Muscle of leg (tissue), 11 donors: ENCODE results near the gene ZBED4. TPM values are rescaled to one million over a fixed set of nuclear protein-coding genes. Genes with fewer than 3 reads are reported as not detected.

Experiments
- DNase-seq: peaks from one replicate; pipeline ENCODE4 v3.0.0; 2013
- H3K27ac ChIP-seq: one replicate; pipeline ENCODE4 v1.5.1; 2013; ENCODE audit warnings: mild to moderate bottlenecking, low read length, control low read depth
- H3K27me3 ChIP-seq: one replicate; pipeline ENCODE4 v1.6.1; 2013; ENCODE audit warnings: low read length; ENCODE audit not compliant: control insufficient read depth, insufficient read depth
- H3K36me3 ChIP-seq: one replicate; pipeline ENCODE4 v1.6.1; 2013; ENCODE audit warnings: low read length; ENCODE audit not compliant: control insufficient read depth, insufficient read depth
- H3K4me1 ChIP-seq: one replicate; pipeline ENCODE4 v1.6.1; 2013; ENCODE audit warnings: low read length; ENCODE audit not compliant: control insufficient read depth, insufficient read depth
- H3K4me3 ChIP-seq: one replicate; pipeline ENCODE4 v1.5.1; 2013; ENCODE audit warnings: low read length, control low read depth
- H3K9me3 ChIP-seq: replicated peaks from 2 replicates; pipeline ENCODE4 v1.6.1; 2013; ENCODE audit warnings: low read depth, low read length; ENCODE audit not compliant: control insufficient read depth
- WGBS: methylation state at CpG from one replicate; pipeline ENCODE4 v1.1.5; 2013; ENCODE audit warnings: missing lambda C conversion rate; ENCODE audit not compliant: insufficient coverage; 5-methylcytosine and 5-hydroxymethylcytosine counted together
- polyA plus RNA-seq, 8 donors: library from polyadenylated mRNA; unstranded; fragments of 120-200 nt; gene quantifications; one replicate each; pipeline versions ENCODE4 v1.2.1 to v1.2.3, GENCODE V29; 2013; ENCODE audit warnings: inconsistent platforms in 1 of 8, low replicate concordance in 1 of 8; ENCODE audit not compliant: insufficient read length in 8 of 8, insufficient read depth in 1 of 8
- total RNA-seq: library from RNA; stranded (reverse); fragments of 120-200 nt; gene quantifications from one replicate; pipeline ENCODE4 v1.2.4, GENCODE V29; 2013

ZBED4 gene
- total and polyA plus RNA-seq, 9 donors, result 7.3 to 15.9 (median 12.9) TPM

- Histone ChIP-seq H3K4me1 (peaks cover 63% of the 10 kb centered on the region), H3K27me3 (peaks cover 2% of the 10 kb centered on the region), H3K36me3 (no peaks in the 10 kb centered on the region), H3K9me3 (no peaks in the 10 kb centered on the region), H3K4me3 (peak overlapping the region; percentile 29), H3K27ac (peak overlapping the region; percentile 71)
- DNase-seq, result peak; percentile 77
- 10% methylated on average over 11 of the region's 56 CpGs for whole genome bisulfite sequencing
These were observed 81.4 kb downstream of the ZBED4 start for GRCh38 chr22:49934891-49935557.

DNA sequence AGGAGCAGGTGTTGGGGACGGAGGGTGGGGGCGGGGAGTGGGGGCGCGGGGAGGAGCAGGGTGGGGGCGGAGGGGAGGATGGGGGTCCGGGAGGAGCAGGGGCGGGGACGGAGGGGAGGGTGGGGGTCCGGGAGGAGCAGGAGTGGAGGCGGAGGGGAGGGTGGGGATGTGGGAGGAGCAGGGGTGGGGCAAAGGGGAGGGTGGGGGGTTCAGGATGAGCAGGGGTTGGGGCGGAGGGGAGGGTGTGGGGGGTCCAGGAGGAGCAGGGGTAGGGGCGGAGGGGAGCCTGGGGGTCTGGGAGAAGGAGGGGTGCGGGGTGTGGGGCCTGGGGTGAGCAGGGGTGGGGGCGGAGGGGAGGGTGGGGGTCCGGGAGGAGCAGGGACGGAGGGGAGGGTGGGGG, 81.9 kb downstream of the ZBED4 start:
- no peaks in the 10 kb centered on the region for H3K9me3 ChIP-seq
- DNase-seq, result no peak
- no CpG with 5 or more reads among the region's 16 CpGs for WGBS
- H3K4me1 ChIP-seq, result peaks cover 57% of the 10 kb centered on the region
- H3K4me3 ChIP-seq, result no peak overlapping the region
- H3K36me3 ChIP-seq, result no peaks in the 10 kb centered on the region
- H3K27me3 ChIP-seq, result peaks cover under 1% of the 10 kb centered on the region
- H3K27ac ChIP-seq, result no peak overlapping the region

- peak overlapping the region; percentile 87 for H3K27ac ChIP-seq
- no peaks in the 10 kb centered on the region for H3K9me3 ChIP-seq
- 3% methylated on average over 42 of the region's 52 CpGs for WGBS
- DNase-seq, result peak; percentile 83
- H3K4me3 ChIP-seq, result peak overlapping the region; percentile 29
- H3K27me3 ChIP-seq, result no peaks in the 10 kb centered on the region
- H3K36me3 ChIP-seq, result no peaks in the 10 kb centered on the region
- peaks cover 50% of the 10 kb centered on the region for H3K4me1 ChIP-seq
These were observed 82.7 kb downstream of the ZBED4 start for GRCh38 chr22:49936018-49936972.

GRCh38 chr22:49936973-49937757, 83.5 kb downstream of the ZBED4 start:
- Histone ChIP-seq H3K9me3 (no peaks in the 10 kb centered on the region), H3K4me3 (no peak overlapping the region), H3K36me3 (no peaks in the 10 kb centered on the region), H3K27ac (peak overlapping the region; percentile 87), H3K27me3 (no peaks in the 10 kb centered on the region), H3K4me1 (peaks cover 45% of the 10 kb centered on the region)
- peak; percentile 66 for DNase-seq
- 61% methylated on average over 20 of the region's 21 CpGs for WGBS

DNA sequence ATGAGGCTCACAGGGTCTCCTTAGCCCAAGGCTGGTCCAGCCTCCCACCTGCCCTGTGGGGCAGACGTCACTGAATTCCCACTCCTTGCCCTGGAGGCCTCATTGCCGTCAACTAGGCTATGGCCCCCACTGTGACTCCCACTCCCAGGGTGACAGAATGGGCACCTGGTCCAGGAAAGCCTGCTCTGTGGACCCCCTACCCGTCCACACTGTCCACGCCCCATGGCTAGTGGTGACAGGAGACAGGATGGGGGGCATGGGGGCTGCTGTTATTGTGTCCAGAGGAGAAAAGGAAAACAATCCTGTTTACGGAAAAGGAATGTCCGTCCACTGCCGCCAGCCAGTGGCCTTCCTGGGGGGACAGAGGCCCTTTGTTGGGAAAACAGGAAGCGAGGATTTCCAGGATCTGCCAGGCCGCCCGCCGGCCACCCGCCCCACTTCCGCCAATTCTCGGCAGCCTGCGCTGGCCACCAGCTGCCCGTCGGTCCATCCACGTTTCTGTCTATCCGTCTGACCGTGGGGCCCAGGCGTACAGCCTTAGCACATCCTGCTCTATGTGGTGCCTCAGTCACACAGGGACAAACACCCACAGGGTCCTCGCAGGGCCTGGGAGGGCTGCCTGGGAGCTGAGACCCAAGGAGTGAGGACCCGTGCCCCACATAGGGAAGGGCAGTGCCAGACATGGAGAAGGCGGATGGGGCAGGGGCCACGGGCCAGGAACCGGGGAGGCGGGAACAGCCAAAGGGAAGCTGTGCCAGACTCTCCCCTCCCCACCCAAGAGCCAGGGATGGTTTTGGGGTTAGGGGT, 84.3 kb downstream of the ZBED4 start:
- H3K9me3 ChIP-seq, result no peaks in the 10 kb centered on the region
- peaks cover 45% of the 10 kb centered on the region for H3K4me1 ChIP-seq
- peak overlapping the region; percentile 87 for H3K27ac ChIP-seq
- H3K27me3 ChIP-seq, result no peaks in the 10 kb centered on the region
- H3K36me3 ChIP-seq, result no peaks in the 10 kb centered on the region
- peak; percentile 49 for DNase-seq
- H3K4me3 ChIP-seq, result no peak overlapping the region
- 72% methylated on average over 22 of the region's 27 CpGs for WGBS

DNA sequence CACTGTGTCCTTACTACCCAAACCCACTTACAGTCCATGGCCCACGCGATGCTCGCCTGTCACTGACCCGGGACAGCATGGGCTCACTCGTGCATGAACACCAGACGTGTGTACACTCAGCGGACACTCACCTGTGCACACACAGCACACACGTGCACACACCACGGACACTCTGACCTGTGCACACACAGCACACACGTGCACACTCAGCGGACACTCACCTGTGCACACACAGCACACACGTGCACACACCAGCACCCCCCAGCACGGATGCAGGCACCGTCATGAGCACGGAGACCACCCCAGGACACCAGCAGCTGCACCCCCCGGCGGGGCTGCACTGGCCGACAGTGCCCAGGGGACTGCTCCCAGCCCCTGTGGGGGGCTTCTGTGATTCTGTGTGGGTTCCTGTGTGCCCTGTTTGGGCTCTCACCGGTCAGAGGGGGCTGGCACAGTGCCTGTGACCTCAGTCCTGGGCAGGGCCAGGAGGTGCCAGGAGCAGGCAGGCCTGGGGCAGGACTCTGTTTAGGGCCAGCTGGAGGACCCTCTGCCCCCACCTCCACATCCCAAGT, 85.0 kb downstream of the ZBED4 start:
- H3K36me3 ChIP-seq, result no peaks in the 10 kb centered on the region
- 72% methylated on average over 17 of the region's 19 CpGs for WGBS
- no peak overlapping the region for H3K4me3 ChIP-seq
- peaks cover 41% of the 10 kb centered on the region for H3K4me1 ChIP-seq
- H3K9me3 ChIP-seq, result no peaks in the 10 kb centered on the region
- no peaks in the 10 kb centered on the region for H3K27me3 ChIP-seq
- H3K27ac ChIP-seq, result peak overlapping the region; percentile 66
- DNase-seq, result no peak

Other genes with a start within 250 kb of the ZBED4 start
- gene BRD1, start 26.0 kb upstream of the ZBED4 start, total RNA-seq, result 19.4 TPM
- 10 to 100 TPM; 23.2 to 35.3 (median 27.2) TPM for gene BRD1, start 26.0 kb upstream of the ZBED4 start, polyA plus RNA-seq
- 6.6 TPM for gene ALG12, start 64.6 kb downstream of the ZBED4 start, total RNA-seq
- gene ALG12, start 64.6 kb downstream of the ZBED4 start, polyA plus RNA-seq, result 10 to 100 TPM; 13.3 to 19.1 (median 15.9) TPM
- 18.8 TPM for gene CRELD2, start 64.8 kb downstream of the ZBED4 start, total RNA-seq
- 10 to 100 TPM; 17.0 to 27.0 (median 22.8) TPM for gene CRELD2, start 64.8 kb downstream of the ZBED4 start, polyA plus RNA-seq
- 14.7 TPM for gene PIM3, start 106.9 kb downstream of the ZBED4 start, total RNA-seq
- gene PIM3, start 106.9 kb downstream of the ZBED4 start, polyA plus RNA-seq, result 10 to 100 TPM; 13.6 to 21.6 (median 16.3) TPM
- not detected for gene IL17REL, start 158.9 kb downstream of the ZBED4 start, total RNA-seq
- gene IL17REL, start 158.9 kb downstream of the ZBED4 start, polyA plus RNA-seq, result under 1 TPM in 1 of 8 donors, not detected in 7; 0.05 TPM
- not detected for gene TTLL8, start 204.5 kb downstream of the ZBED4 start, total RNA-seq
- not detected for gene TTLL8, start 204.5 kb downstream of the ZBED4 start, polyA plus RNA-seq
- gene MLC1, start 231.6 kb downstream of the ZBED4 start, total RNA-seq, result 0.31 TPM
- 1 to 10 TPM in 1 of 8 donors, under 1 TPM in 7; 0.45 to 1.2 (median 0.85) TPM for gene MLC1, start 231.6 kb downstream of the ZBED4 start, polyA plus RNA-seq
- 0.40 TPM for gene MOV10L1, start 236.2 kb downstream of the ZBED4 start, total RNA-seq
- gene MOV10L1, start 236.2 kb downstream of the ZBED4 start, polyA plus RNA-seq, result under 1 TPM; 0.08 to 0.50 (median 0.20) TPM